ENCODE data around the gene PC.

DNA sequence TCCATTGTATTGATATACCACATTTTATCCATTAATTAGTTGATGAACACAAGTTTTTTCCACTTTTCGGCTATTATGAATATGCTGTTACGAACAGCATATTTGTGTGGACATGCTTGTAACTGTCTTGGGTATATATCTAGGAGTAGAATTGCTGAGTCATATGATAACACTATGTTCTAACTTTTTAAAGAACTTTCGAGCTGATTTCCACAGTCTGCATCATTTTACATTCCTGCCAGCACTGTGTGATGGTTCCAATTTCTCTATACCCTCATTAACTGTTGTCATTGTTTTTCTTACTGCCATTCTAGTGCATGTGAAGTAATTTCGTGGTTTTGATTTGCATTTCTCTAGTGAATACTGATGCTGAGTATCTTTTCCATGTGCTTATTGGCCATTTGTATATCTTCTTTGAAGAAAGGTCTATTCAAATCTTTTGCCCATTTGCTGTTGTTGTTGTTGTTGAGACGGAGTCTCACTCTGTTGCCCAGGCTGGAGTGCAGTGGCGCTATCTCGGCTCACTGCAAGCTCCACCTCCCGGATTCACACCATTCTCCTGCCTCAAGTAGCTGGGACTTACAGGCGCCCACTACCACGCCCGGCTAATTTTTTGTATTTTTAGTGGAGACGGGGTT, 122.3 kb downstream of the PC start:
- TF ChIP-seq POLR2A (IDR thresholded peaks at IDR 0.05) = no peak
- TF ChIP-seq, protein P1, sequence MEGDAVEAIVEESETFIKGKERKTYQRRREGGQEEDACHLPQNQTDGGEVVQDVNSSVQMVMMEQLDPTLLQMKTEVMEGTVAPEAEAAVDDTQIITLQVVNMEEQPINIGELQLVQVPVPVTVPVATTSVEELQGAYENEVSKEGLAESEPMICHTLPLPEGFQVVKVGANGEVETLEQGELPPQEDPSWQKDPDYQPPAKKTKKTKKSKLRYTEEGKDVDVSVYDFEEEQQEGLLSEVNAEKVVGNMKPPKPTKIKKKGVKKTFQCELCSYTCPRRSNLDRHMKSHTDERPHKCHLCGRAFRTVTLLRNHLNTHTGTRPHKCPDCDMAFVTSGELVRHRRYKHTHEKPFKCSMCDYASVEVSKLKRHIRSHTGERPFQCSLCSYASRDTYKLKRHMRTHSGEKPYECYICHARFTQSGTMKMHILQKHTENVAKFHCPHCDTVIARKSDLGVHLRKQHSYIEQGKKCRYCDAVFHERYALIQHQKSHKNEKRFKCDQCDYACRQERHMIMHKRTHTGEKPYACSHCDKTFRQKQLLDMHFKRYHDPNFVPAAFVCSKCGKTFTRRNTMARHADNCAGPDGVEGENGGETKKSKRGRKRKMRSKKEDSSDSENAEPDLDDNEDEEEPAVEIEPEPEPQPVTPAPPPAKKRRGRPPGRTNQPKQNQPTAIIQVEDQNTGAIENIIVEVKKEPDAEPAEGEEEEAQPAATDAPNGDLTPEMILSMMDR (IDR thresholded peaks at IDR 0.05) = no peak
- TF ChIP-seq POLR2AphosphoS5 (IDR thresholded peaks at IDR 0.05) = no peak
